Epithelial cell of esophagus (primary cell): ENCODE results near the gene GPC5.
"Not testable (repeated sequence)": the region's sequence is repeated elsewhere in the genome, so short reads cannot be mapped to it uniquely, and the experiment has no call there.

Experiments used
- DNase-seq: peaks from one replicate; pipeline ENCODE4 v3.0.0; 2010; ENCODE audit warnings: low read depth
- H3K4me3 ChIP-seq: 2 replicates; pipeline ENCODE4 v1.5.1; 2011; ENCODE audit warnings: mild to moderate bottlenecking, low read length, control low read depth
- TF ChIP-seq, protein P1 (sequence below): IDR thresholded peaks from 2 replicates; pipeline ENCODE4 v1.5.1; 2011; ENCODE audit warnings: low read depth, mild to moderate bottlenecking, low read length, control low read depth, inconsistent platforms; ENCODE audit not compliant: insufficient read depth; ENCODE audit errors: missing control alignments

GPC5 gene

DNA sequence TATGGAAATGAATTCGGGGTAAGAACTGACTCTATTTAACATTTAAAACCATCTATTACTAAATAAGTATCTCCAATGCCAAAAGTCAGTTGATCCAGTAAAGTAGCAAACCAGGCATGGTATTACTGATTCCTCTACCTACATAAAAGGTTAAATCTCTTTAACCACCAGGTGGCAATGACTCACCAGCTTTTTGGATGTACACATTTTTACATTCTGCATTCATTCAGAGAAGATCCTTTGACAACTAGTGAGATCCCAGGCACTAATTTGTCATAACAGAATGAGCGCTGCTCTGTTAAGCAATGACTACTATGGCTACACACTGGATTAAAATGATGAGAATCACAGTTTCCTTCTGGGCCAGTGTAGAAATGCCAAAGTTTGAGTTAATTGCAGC, 1498.4 kb downstream of the GPC5 start:
- no peak overlapping the region for H3K4me3 ChIP-seq
- TF ChIP-seq, protein P1, sequence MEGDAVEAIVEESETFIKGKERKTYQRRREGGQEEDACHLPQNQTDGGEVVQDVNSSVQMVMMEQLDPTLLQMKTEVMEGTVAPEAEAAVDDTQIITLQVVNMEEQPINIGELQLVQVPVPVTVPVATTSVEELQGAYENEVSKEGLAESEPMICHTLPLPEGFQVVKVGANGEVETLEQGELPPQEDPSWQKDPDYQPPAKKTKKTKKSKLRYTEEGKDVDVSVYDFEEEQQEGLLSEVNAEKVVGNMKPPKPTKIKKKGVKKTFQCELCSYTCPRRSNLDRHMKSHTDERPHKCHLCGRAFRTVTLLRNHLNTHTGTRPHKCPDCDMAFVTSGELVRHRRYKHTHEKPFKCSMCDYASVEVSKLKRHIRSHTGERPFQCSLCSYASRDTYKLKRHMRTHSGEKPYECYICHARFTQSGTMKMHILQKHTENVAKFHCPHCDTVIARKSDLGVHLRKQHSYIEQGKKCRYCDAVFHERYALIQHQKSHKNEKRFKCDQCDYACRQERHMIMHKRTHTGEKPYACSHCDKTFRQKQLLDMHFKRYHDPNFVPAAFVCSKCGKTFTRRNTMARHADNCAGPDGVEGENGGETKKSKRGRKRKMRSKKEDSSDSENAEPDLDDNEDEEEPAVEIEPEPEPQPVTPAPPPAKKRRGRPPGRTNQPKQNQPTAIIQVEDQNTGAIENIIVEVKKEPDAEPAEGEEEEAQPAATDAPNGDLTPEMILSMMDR = peak; percentile 41
- peak; percentile 66 for DNase-seq

DNA sequence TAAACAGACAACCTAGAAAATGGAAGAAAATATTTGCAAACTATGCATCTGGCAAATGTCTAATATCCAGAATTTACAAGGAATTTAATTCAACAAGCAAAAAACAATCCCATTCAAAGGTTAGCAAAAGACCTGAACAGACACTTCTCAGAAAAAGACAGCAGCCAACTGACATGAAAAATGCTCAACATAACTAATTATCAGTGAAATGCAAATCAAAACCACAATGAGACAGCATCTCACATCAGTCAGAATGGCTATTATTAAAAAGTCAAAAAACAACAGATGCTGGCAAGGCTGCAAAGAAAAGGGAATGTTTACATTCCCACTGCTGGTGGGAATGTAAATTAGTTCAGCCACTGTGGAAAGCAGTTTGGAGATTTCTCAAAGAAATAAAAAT, 1500.5 kb downstream of the GPC5 start:
- not testable (repeated sequence) for H3K4me3 ChIP-seq, DNase-seq

DNA sequence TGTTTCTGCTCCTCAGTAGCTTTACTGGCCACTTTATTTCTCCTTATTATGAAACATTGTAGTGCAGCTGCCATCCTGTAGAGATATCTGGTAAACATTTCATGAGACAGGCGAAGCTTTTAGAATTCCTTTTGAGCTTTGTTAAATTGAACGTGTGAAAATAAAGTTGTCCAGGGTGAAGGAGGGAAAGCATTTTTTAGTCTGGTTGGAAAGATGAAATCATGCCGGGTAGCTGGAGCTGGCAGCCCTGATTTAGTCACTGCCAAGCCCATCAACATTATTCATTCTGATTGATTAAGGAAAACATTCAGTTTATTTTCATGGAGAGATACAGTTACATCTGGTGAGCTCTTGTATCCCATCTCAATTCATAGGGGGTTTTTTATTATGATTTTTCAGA, 1502.0 kb downstream of the GPC5 start:
- no peak for DNase-seq
- H3K4me3 ChIP-seq = no peak overlapping the region
- TF ChIP-seq, protein P1 = no peak

DNA sequence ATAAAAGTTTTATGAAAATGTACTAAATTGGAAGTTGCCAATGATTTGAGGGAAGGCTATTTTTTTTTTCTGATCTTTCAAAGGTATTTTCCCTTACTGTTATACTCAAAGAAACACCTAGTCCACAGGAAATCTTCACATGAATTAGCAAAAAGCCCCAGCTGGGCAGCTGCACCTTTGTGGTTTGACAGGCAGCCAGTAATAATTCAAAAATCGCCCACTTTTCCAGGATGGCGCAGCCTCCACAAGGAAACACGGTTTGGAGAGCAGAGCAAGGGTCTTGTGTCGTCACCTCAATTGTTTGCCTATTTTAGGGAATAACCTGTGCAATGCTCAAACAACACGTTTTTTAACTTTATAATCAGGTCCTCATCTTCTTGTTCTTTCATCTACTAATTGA, 1503.3 kb downstream of the GPC5 start:
- DNase-seq = peak; percentile 19
- H3K4me3 ChIP-seq = no peak overlapping the region
- TF ChIP-seq, protein P1 = no peak

DNA sequence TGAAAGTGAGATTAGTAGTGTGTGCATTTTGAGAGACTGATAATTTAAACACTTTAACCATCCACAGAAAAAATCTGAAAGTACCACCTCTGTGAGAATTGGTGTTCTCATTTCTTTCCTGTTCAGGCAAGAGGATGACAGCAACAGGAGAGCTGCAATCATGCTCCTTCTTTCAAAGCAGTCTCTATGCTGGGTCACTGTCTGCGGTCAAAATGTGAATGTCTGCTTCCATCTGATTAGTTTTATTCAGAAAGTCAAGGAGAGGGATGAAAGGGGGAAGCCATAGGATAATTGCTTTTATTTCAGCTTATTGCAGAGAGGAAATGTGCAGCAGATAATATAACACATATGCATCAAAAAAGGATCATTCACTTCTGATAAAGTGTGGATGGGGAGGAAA, 1514.2 kb downstream of the GPC5 start:
- TF ChIP-seq, protein P1 = no peak
- DNase-seq = no peak
- H3K4me3 ChIP-seq = no peak overlapping the region

DNA sequence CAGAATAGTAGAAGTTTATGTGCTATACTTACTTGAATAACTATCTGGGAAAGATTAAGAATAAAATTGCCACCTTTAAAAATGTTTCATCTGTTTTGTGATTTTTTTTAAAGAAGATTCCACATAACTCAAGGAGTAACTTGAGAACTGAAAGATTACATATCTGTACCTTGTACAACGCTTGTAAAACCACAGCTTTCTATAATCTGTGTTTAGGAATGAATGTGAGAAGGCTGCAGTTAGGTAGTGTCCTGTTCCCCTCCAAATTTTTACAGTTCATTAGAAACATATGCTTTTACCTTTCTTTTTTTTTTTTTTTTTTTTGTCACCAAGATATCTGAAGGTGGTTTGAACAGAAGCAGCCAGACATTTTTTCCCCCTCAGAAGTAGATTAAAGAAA, 1515.4 kb downstream of the GPC5 start:
- TF ChIP-seq, protein P1 = no peak
- H3K4me3 ChIP-seq = no peak overlapping the region
- DNase-seq = no peak
